Measurements from ENCODE around the gene NDUFA8.
A peak's percentile ranks its signal among the peaks of the same experiment; 100 is the strongest.

NDUFA8 gene

GRCh38 chr9:122159026-122159924 is at the start of gene NDUFA8, which contains the start of gene MORN5:
TSS of gene NDUFA8 (minus strand) at chr9:122159779. CDS start at chr9:122159677, 102 bp downstream.
TSS of gene MORN5 (plus strand) at chr9:122159908. CDS start at chr9:122159973, 65 bp downstream.
- peak; percentile 80 to 94 for DNase-seq

GRCh38 chr9:122207096-122207495 is 47.5 kb upstream of the NDUFA8 start:
- no peak for DNase-seq

GRCh38 chr9:122206118-122207046 is 46.8 kb upstream of the NDUFA8 start:
- no peak for DNase-seq

GRCh38 chr9:122205176-122205575 is 45.6 kb upstream of the NDUFA8 start:
- no peak for DNase-seq

GRCh38 chr9:122204491-122204890 is 44.9 kb upstream of the NDUFA8 start:
- DNase-seq = no peak

DNA sequence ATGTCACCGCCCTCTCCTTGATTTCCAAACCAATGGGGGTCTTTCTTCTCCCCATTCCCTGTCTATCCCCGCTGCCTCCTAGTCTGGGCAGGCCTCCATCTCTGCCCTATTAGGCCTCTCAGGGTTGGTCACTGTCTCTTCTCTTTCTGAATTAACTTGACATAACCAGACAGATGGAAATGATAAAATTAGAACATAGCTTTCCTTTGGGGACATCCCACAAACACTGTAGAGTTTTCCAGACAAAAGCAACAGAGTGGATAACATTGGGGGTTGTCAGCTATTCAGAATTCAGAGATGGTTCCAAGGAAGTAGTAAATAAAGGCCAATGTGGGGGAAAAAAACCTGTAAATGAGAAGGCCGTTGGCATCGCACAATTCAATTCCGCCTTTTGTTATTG is 44.5 kb upstream of the NDUFA8 start:
- DNase-seq = no peak

- no peak for DNase-seq
Observed at GRCh38 chr9:122202111-122202510, 42.5 kb upstream of the NDUFA8 start.

DNA sequence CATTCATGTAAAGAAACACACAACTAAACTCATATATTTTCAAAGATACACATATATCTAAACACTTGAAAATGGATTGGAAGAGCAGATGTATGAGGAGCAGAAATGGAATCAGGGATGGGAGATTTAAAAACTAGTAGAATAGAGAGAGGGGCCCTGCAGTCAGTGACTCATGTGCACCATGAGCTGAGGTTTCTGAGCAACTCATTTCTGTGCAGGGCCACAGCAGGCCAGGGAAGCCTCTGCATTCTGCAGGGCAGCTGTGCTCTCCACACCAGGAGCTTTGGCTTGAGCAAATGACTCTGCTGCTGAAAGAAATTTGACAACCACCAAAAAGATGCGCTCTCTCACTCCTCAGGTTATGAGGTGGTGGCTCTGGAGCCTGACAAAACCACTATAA is 42.1 kb upstream of the NDUFA8 start:
- no peak for DNase-seq

DNA sequence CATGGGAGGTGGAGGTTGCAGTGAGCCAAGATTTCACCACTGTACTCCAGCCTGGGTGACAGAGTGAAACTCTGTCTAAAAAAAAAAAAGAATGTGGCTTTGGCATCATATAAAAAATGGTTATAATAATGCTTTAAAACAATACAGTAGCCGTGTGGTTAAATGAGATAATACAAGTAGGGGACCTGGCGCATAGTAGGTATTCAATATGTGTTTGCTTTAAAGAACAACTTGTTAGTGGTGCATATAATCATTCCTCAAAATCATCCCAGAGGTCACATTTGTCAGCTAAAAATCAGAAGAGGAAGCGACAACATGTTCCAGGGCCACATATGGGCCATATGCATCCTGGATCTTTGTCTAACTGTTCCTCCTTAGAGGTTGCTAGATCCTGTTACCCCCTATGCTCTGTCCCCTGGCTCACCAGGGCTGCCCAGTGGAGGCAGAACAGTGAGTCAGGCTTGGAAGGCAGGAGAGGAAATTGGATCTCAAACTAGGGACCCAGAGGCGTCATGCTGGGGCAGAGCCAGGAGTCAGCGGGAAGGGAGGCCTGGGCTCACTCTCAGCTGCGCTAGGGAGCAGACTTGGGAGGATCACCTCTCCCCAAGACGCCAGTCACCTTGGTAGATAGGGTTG is 41.5 kb upstream of the NDUFA8 start:
- no peak for DNase-seq

- DNase-seq = no peak
Observed at GRCh38 chr9:122197882-122198281, 38.3 kb upstream of the NDUFA8 start.

DNA sequence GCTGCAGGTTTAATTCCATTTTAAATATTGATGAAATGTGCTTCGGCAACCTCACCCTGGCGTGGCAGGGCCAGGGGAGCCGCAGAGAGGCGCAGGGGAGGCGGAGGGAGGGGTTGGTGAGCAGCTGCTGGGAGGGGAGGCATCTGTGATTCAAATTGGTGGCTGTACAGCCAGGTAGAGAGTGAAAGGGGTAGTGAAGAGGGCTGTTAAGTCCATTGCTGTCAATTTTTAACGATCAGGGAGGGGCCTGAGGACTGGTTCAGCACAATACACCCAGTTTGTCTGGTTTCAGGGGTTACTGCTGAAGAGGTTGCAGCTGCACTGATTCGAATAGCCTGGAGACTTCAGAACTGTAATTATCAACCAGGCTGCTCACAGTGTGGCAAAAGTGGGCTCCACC is 37.8 kb upstream of the NDUFA8 start:
- peak; percentile 45 to 71 for DNase-seq

- DNase-seq = no peak
Observed at GRCh38 chr9:122195875-122196274, 36.3 kb upstream of the NDUFA8 start.

DNA sequence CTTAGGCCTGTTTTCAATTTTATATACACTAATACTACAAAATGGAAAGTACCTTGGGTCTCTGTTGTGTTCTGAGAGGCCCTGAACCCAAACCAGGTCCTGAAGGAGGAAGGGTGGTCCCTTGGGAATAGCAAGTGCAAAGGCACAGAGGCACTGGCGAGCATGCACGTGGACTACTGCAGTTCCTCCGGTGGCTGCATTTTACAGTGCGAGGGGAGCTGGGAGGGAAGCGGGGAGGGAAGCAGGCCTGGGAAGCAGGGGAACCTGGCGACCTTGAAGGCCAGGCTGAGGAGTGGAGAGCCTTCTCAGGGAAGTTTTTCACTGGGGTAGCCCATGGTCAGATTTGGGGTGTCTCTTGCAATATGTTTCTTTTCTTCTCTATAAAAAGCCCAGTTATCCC is 34.1 kb upstream of the NDUFA8 start:
- DNase-seq = no peak

DNA sequence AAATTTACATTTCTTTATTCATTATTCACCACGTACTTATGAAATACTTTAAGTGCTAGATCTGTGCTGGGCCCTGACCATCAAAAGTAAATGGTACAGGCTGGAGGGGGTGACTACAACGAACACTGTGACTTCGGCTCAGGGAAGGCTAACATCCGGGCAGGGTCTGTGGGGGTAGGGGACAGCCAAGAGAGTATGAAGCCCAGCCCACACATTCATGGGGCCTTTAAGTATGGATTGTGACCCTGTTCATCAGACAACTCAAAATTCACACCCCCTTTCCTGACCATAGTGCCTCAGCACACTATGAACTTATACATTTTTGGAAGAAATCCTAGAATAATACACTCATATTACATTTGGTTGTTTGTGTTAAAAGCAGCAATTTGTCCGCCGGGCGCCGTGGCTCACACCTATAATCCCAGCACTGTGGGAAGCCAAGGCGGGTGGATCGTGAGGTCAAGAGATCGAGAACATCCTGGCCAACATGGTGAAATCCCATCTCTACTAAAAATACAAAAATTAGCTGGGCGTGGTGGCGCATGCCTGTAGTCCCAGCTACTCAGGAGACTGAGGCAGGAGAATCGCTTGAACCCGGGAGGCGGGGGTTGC is 33.4 kb upstream of the NDUFA8 start:
- no peak for DNase-seq

- no peak for DNase-seq
Observed at GRCh38 chr9:122192261-122192875, 32.8 kb upstream of the NDUFA8 start.

- no peak for DNase-seq
Observed at GRCh38 chr9:122191584-122191983, 32.0 kb upstream of the NDUFA8 start.

GRCh38 chr9:122190597-122191381 is 31.2 kb upstream of the NDUFA8 start:
- peak in 1 of 2 experiments; percentile 5 for DNase-seq

- no peak for DNase-seq
Observed at GRCh38 chr9:122188369-122188768, 28.8 kb upstream of the NDUFA8 start.

DNA sequence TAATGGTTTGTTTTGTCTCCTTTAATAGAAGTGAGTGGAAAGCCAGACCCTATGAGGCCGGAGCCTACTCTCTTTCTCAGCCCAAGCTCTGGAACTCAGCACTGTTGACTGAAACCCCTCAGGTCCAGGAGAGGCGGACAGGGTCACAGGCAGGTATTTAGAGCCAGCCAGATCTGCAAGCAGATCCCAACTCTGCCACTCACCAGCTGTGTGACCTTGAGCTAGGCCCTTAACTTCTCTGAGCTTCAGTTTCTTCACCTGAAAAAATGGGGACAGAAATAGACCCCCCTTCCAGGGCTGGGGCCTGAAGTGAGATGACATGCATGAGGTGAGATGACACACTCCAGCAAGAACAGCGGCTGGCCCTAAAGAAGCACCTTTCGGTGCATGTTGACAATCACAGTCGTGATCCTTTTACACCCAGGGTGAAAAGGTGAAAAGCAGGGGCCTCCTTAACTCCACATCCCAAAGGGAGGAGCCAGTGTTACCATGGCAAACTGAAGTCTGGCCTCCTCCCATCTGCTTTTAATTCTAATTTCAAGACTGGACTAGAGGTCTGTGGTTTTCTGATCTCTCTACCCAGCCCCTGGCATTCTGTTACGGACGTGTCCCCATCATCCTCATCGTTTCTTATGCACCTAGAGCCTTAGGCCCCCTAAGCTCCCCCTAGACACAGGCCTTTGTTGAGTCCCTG is 27.3 kb upstream of the NDUFA8 start:
- no peak for DNase-seq

- DNase-seq = peak in 1 of 2 experiments; percentile 4
Observed at GRCh38 chr9:122186301-122186700, 26.7 kb upstream of the NDUFA8 start.

DNA sequence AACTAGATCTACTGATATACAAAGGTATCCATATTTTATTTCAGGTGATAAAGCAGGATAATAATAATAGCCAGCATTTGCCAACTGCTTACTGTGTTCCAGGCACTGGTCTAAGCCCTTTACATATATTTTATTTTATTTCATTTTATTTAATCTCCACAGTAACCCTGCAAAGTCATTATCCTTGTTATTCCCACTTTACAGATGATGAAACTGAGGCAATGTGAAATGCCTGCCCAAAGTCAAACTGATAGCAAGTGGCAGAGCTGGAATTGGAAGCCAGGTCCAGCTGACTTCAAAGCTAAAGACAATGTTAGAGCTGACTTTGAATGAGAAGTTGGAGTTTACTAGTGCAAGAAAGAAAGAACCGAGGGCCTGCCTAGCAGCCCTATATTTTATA is 25.0 kb upstream of the NDUFA8 start:
- DNase-seq = no peak
